AG10803 (cell line): ENCODE results near the gene CDK6.
A peak's percentile ranks its signal among the peaks of the same experiment; 100 is the strongest.

ENCODE experiments used
- DNase-seq: peaks from one replicate; pipeline ENCODE4 v3.0.0; 2010; ENCODE audit warnings: low read depth
- H3K4me3 ChIP-seq: 2 replicates; pipeline ENCODE4 v1.5.1; 2011; ENCODE audit warnings: mild to moderate bottlenecking, low read length, control low read depth
- TF ChIP-seq, protein P1 (sequence below): conservative IDR thresholded peaks from 2 replicates; pipeline ENCODE4 v1.5.1; 2011; ENCODE audit warnings: mild to moderate bottlenecking, low read length, control low read depth, inconsistent platforms

CDK6 gene

DNA sequence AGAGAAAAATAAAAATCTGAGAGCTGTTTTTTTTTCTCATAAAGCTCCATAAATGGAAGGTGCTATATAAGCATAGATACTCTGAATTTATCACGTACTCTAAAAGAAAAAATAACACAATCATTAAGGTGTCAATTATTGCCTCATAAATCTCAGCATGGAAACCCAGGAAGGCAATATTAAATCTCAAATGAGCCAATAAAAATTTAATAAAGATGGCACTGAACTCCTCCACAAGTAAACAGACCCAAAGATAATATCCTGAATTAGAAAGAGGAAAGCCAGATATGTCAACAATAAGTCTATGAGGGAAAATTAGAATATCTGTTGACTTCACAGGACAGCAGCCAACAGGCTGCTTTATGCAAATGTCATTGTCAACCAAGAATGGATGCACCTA, 66.5 kb downstream of the CDK6 start:
- TF ChIP-seq, protein P1, sequence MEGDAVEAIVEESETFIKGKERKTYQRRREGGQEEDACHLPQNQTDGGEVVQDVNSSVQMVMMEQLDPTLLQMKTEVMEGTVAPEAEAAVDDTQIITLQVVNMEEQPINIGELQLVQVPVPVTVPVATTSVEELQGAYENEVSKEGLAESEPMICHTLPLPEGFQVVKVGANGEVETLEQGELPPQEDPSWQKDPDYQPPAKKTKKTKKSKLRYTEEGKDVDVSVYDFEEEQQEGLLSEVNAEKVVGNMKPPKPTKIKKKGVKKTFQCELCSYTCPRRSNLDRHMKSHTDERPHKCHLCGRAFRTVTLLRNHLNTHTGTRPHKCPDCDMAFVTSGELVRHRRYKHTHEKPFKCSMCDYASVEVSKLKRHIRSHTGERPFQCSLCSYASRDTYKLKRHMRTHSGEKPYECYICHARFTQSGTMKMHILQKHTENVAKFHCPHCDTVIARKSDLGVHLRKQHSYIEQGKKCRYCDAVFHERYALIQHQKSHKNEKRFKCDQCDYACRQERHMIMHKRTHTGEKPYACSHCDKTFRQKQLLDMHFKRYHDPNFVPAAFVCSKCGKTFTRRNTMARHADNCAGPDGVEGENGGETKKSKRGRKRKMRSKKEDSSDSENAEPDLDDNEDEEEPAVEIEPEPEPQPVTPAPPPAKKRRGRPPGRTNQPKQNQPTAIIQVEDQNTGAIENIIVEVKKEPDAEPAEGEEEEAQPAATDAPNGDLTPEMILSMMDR, result no peak

DNA sequence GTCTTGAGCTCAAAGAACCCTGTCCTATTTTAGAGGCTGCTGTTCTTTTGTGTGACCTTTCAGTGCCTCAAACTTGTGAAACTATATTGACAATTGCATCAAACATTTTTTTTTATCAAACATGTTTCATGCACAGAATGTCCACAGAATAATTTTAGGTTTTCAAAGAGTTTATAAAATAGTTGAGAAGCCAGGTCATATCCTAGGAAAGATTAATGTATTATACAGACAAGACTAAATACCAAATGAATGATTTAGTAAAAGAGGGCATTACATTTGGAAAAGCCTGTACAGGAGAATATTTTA, 67.0 kb downstream of the CDK6 start:
- TF ChIP-seq, protein P1, result no peak
- DNase-seq, result peak; percentile 26
- H3K4me3 ChIP-seq, result no peak overlapping the region

More for the DNA sequence above, 66.5 kb downstream of the CDK6 start:
- no peak for DNase-seq
- no peak overlapping the region for H3K4me3 ChIP-seq

- peak; percentile 25 for DNase-seq
- H3K4me3 ChIP-seq, result no peak overlapping the region
- TF ChIP-seq, protein P1, result no peak
Measured at GRCh38 chr7:92768501-92769393, 67.6 kb downstream of the CDK6 start.

- peak; percentile 32 for DNase-seq
- no peak overlapping the region for H3K4me3 ChIP-seq
- TF ChIP-seq, protein P1, result no peak
Measured at GRCh38 chr7:92767437-92767836, 68.9 kb downstream of the CDK6 start.

GRCh38 chr7:92766461-92767003, 69.8 kb downstream of the CDK6 start:
- peak; percentile 47 for DNase-seq
- TF ChIP-seq, protein P1, result no peak
- H3K4me3 ChIP-seq, result no peak overlapping the region

DNA sequence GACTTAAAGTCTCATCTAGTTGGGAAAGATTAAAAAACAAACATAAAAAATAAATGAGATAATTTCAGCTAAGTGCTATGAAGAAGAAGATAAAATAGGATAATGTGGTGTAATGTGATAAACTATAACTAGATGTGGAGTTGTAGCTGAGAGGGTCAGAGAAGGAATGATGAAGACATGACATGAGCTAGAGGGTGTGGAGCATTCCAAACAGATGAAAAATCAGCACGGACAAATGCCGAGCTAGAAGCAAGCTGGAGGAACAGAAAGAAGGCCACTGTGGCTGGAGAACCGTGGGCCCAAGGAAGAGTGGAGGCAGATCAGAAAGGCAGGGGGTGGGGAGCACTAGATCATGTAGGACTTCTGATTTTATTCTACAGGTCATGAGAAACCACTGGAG, 70.6 kb downstream of the CDK6 start:
- DNase-seq, result peak; percentile 87
- TF ChIP-seq, protein P1, result no peak
- no peak overlapping the region for H3K4me3 ChIP-seq
